Keratinocyte (primary cell): ENCODE results near the gene TSFM.

Source experiments
- EZH2 ChIP-seq: IDR thresholded peaks from one replicate; pipeline ENCODE4 v1.6.1; 2012; ENCODE audit warnings: inconsistent platforms, mild to moderate bottlenecking, low read length, moderate library complexity
- TF ChIP-seq, protein P1 (sequence below), 3 experiments: IDR thresholded peaks in 1 of 3; conservative IDR thresholded peaks in 1 of 3; optimal IDR thresholded peaks in 1 of 3; 2 replicates in 2 of 3; 3 replicates in 1 of 3; pipeline versions ENCODE3 to v1.5.1; 2011; ENCODE audit warnings: low read length in 3 of 3, mild to moderate bottlenecking in 3 of 3, moderate library complexity in 2 of 3, control low read depth in 1 of 3, inconsistent platforms in 1 of 3; ENCODE audit not compliant: insufficient read depth in 2 of 3; ENCODE audit errors: extremely low read depth in 1 of 3

DNA sequence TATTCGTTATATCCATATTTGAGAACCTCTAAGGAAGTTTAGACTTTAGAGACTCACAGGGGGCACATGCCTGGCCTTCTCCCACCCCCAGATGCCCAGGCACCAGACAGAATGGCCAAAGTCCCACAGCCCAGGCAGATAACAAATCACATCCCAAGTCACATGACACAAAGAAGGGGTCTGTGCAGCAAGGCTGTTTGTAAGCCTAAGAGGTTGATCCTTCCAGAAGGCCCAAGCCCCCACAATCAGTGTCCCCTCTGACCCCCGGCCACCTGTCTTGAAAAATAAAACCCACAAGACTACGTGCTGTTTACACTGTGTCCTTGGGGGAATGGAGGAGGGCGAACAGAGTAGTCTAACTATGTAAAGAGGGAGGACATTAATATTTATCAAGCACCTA is 58.9 kb downstream of the TSFM start:
- TF ChIP-seq, protein P1, sequence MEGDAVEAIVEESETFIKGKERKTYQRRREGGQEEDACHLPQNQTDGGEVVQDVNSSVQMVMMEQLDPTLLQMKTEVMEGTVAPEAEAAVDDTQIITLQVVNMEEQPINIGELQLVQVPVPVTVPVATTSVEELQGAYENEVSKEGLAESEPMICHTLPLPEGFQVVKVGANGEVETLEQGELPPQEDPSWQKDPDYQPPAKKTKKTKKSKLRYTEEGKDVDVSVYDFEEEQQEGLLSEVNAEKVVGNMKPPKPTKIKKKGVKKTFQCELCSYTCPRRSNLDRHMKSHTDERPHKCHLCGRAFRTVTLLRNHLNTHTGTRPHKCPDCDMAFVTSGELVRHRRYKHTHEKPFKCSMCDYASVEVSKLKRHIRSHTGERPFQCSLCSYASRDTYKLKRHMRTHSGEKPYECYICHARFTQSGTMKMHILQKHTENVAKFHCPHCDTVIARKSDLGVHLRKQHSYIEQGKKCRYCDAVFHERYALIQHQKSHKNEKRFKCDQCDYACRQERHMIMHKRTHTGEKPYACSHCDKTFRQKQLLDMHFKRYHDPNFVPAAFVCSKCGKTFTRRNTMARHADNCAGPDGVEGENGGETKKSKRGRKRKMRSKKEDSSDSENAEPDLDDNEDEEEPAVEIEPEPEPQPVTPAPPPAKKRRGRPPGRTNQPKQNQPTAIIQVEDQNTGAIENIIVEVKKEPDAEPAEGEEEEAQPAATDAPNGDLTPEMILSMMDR (optimal IDR thresholded peaks at IDR 0.05 in 1 of 3, IDR thresholded peaks at IDR 0.05 in 1 of 3, conservative IDR thresholded peaks at IDR 0.05 in 1 of 3; ENCODE audit: extremely low read depth in 1 of 3, insufficient read depth in 2 of 3, low read length in 3 of 3) = no peak
- no peak for TF ChIP-seq EZH2
